SK-N-SH (cell line): ENCODE data around the gene CD68. TPM values are rescaled to one million over a fixed set of nuclear protein-coding genes. Genes with fewer than 3 reads are reported as not detected.
A peak's percentile ranks its signal among the peaks of the same experiment; 100 is the strongest.

Experiments
- CTCF ChIA-PET: fragments of 300-600, 350-600 bp; formaldehyde crosslinking; extraction: SDS; loops from one replicate; lab custom pipeline; 2021; lab: Yijun Ruan, JAX
- POLR2A ChIA-PET: fragments of 350-600 bp; sonication (Branson Sonifier 250); formaldehyde crosslinking; extraction: SDS; loops from one replicate; lab custom pipeline; 2020; ENCODE audit warnings: antibody characterized with exemption, inconsistent platforms; lab: Yijun Ruan, JAX
- DNase-seq: peaks from one replicate; pipeline ENCODE4 v3.0.0; 2012
- H2AFZ ChIP-seq: fragments of 200-600 bp; sonication (generic); 2 replicates; pipeline ENCODE4 v1.8.1; 2016; ENCODE audit warnings: antibody characterized with exemption, mild to moderate bottlenecking, low read depth
- H3F3A ChIP-seq: fragments of 200-600 bp; sonication (generic); replicated peaks from 2 replicates; pipeline ENCODE3; 2016; ENCODE audit warnings: antibody characterized with exemption, mild to moderate bottlenecking; ENCODE audit not compliant: insufficient read depth
- H3K27ac ChIP-seq, 2 experiments: fragments of 200-500 bp in 1 of 2; fragments of 200-600 bp in 1 of 2; sonication (Bioruptor generic) in 1 of 2; sonication (generic), shearing (Covaris generic) in 1 of 2; 2 replicates each; pipeline versions ENCODE4 v1.5.1 to v1.6.1; 2014 to 2016; ENCODE audit warnings: low read depth in 2 of 2, inconsistent platforms in 1 of 2, low read length in 1 of 2, mild to moderate bottlenecking in 1 of 2, mixed read lengths in 1 of 2
- H3K27me3 ChIP-seq: fragments of 200-600 bp; sonication (generic), shearing (Covaris generic); 2 replicates; pipeline ENCODE4 v1.6.1; 2016; ENCODE audit warnings: mixed run types; ENCODE audit not compliant: insufficient read depth
- H3K36me3 ChIP-seq, 2 experiments: fragments of 200-500 bp in 1 of 2; fragments of 200-600 bp in 1 of 2; sonication (Bioruptor generic) in 1 of 2; sonication (generic) in 1 of 2; replicated peaks in 1 of 2; 2 replicates each; pipeline versions ENCODE3 to v1.5.1; 2014 to 2016; ENCODE audit warnings: low read length in 1 of 2, mild to moderate bottlenecking in 1 of 2; ENCODE audit not compliant: insufficient read depth in 2 of 2, control insufficient read depth in 1 of 2
- H3K4me1 ChIP-seq, 2 experiments: fragments of 200-500 bp in 1 of 2; fragments of 200-600 bp in 1 of 2; sonication (Bioruptor generic) in 1 of 2; sonication (generic), shearing (Covaris generic) in 1 of 2; 2 replicates each; pipeline versions ENCODE4 v1.5.1 to v1.6.1; 2014 to 2016; ENCODE audit warnings: low read depth in 1 of 2, low read length in 1 of 2, mixed run types in 1 of 2; ENCODE audit not compliant: insufficient read depth in 2 of 2, control insufficient read depth in 1 of 2
- H3K4me2 ChIP-seq: fragments of 200-600 bp; sonication (generic), shearing (Covaris generic); 2 replicates; pipeline ENCODE4 v1.6.1; 2017; ENCODE audit warnings: mixed run types
- H3K4me3 ChIP-seq, 2 experiments: fragments of 200-500 bp in 1 of 2; fragments of 200-600 bp in 1 of 2; sonication (Bioruptor generic) in 1 of 2; sonication (generic), shearing (Covaris generic) in 1 of 2; 2 replicates each; pipeline versions ENCODE4 v1.5.1 to v1.8.1; 2014 to 2016; ENCODE audit warnings: low read depth in 2 of 2, inconsistent platforms in 1 of 2, low read length in 1 of 2, mild to moderate bottlenecking in 1 of 2, mixed read lengths in 1 of 2, moderate library complexity in 1 of 2
- H3K79me2 ChIP-seq: fragments of 200-600 bp; sonication (generic); 2 replicates; pipeline ENCODE4 v1.8.1; 2017; ENCODE audit warnings: mild to moderate bottlenecking; ENCODE audit not compliant: insufficient read depth
- H3K9ac ChIP-seq: fragments of 200-600 bp; sonication (generic); 2 replicates; pipeline ENCODE4 v1.6.1; 2017; ENCODE audit warnings: mixed run types
- H3K9me2 ChIP-seq: fragments of 200-600 bp; sonication (generic); 2 replicates; pipeline ENCODE4 v1.6.1; 2017; ENCODE audit warnings: mixed run types
- H3K9me3 ChIP-seq: fragments of 200-600 bp; sonication (generic); 2 replicates; pipeline ENCODE4 v1.6.1; 2017; ENCODE audit warnings: mixed run types, mild to moderate bottlenecking, moderate library complexity
- H4K20me1 ChIP-seq: fragments of 200-600 bp; sonication (generic); 2 replicates; pipeline ENCODE4 v1.6.1; 2017; ENCODE audit warnings: mild to moderate bottlenecking, mixed run types; ENCODE audit not compliant: insufficient read depth
- CHD2 ChIP-seq: fragments of 150-350 bp; IDR thresholded peaks from 2 replicates; pipeline ENCODE4 v1.6.1; 2018; ENCODE audit warnings: low read length; ENCODE audit not compliant: partially characterized antibody
- EZH2phosphoT487 ChIP-seq: fragments of 200-600 bp; sonication (generic); IDR thresholded peaks from 2 replicates; pipeline ENCODE4 v1.6.1; 2017; ENCODE audit warnings: low read depth, mixed run types, mild to moderate bottlenecking, antibody characterized with exemption, moderate library complexity, borderline replicate concordance
- FOSL2 ChIP-seq: IDR thresholded peaks from 2 replicates; pipeline ENCODE4 v1.4.0; 2012; ENCODE audit warnings: low read depth, mild to moderate bottlenecking, moderate library complexity, borderline replicate concordance
- FOXJ3 ChIP-seq: sonication (generic); formaldehyde crosslinking; IDR thresholded peaks from 2 replicates; pipeline ENCODE4 v1.5.1; 2020; ENCODE audit warnings: mild to moderate bottlenecking, missing genetic modification reagents
- FOXM1 ChIP-seq: IDR thresholded peaks from 2 replicates; pipeline ENCODE4 v1.4.0; 2012; ENCODE audit warnings: low read depth, mild to moderate bottlenecking
- GABPA ChIP-seq: IDR thresholded peaks from 2 replicates; pipeline ENCODE4 v1.4.0; 2012; ENCODE audit warnings: low read depth, mild to moderate bottlenecking
- GATA2 ChIP-seq: sonication (generic); formaldehyde crosslinking; IDR thresholded peaks from 2 replicates; pipeline ENCODE4 v1.5.0; 2020; ENCODE audit warnings: mild to moderate bottlenecking, missing genetic modification reagents
- IRF3 ChIP-seq: fragments of 150-350 bp; IDR thresholded peaks from 2 replicates; pipeline ENCODE4 v1.6.1; 2016; ENCODE audit warnings: mild to moderate bottlenecking, low read depth, low read length
- JUND ChIP-seq: IDR thresholded peaks from 2 replicates; pipeline ENCODE4 v1.4.0; 2012
- MEF2A ChIP-seq: IDR thresholded peaks from 2 replicates; pipeline ENCODE4 v1.4.0; 2012; ENCODE audit warnings: low read depth, borderline replicate concordance
- MXI1 ChIP-seq: IDR thresholded peaks from 2 replicates; pipeline ENCODE4 v1.6.1; 2012; ENCODE audit warnings: mild to moderate bottlenecking, low read depth, low read length, improper control_type of control experiment
- PBX3 ChIP-seq: IDR thresholded peaks from 2 replicates; pipeline ENCODE4; 2012
- RAD21 ChIP-seq: IDR thresholded peaks from 2 replicates; pipeline ENCODE4 v1.6.1; 2012; ENCODE audit warnings: mild to moderate bottlenecking, low read length
- RXRA ChIP-seq: IDR thresholded peaks from 2 replicates; pipeline ENCODE4 v1.4.0; 2012; ENCODE audit warnings: low read depth, mild to moderate bottlenecking, borderline replicate concordance
- TAF1 ChIP-seq: IDR thresholded peaks from 2 replicates; pipeline ENCODE4 v1.6.1; 2012; ENCODE audit warnings: low read depth, mild to moderate bottlenecking, low read length, moderate library complexity, borderline replicate concordance
- TEAD4 ChIP-seq: IDR thresholded peaks from 2 replicates; pipeline ENCODE4 v1.4.0; 2012; ENCODE audit warnings: mild to moderate bottlenecking, borderline replicate concordance; ENCODE audit not compliant: insufficient read depth
- USF2 ChIP-seq: fragments of 150-350 bp; IDR thresholded peaks from 2 replicates; pipeline ENCODE4 v1.6.1; 2017; ENCODE audit warnings: antibody characterized with exemption, low read length, low read depth, borderline replicate concordance
- YY1 ChIP-seq: IDR thresholded peaks from 2 replicates; pipeline ENCODE4 v1.4.0; 2012; ENCODE audit warnings: low read depth, mild to moderate bottlenecking
- WGBS: methylation state at CpG from one replicate; pipeline ENCODE4 v1.1.6; 2017; ENCODE audit warnings: low lambda C conversion rate; 5-methylcytosine and 5-hydroxymethylcytosine counted together
- polyA plus RNA-seq, 3 experiments: library from polyadenylated mRNA; depleted of rRNA; stranded (reverse); fragments of >200 nt; gene quantifications; 2 replicates each; pipeline ENCODE4 v1.2.3, GENCODE V29; 2012
- TF ChIP-seq, protein P1 (sequence below): IDR thresholded peaks from 2 replicates; pipeline ENCODE4 v1.4.0; 2012; ENCODE audit warnings: low read depth

CD68 gene
- polyA plus RNA-seq, 1 of the 3 experiments (the other 2 are of a cell fraction) = 62.4 TPM

GRCh38 chr17:7574176-7574953, 5.1 kb upstream of the CD68 start:
- WGBS = 9% methylated on average over 14 of the region's 15 CpGs
- Histone ChIP-seq H4K20me1 (peaks cover 61% of the 10 kb centered on the region), H3K4me3 (peak overlapping the region; percentile 98 to 100), H3K79me2 (peaks cover 70% of the 10 kb centered on the region), H3K4me1 (peaks cover 22 to 37% of the 10 kb centered on the region in 2 experiments), H3K27ac (peak overlapping the region in 1 of 2 experiments; percentile 92; a peak in 2 of 4 replicates), H3K27me3 (no peaks in the 10 kb centered on the region), H3K9ac (peak overlapping the region; percentile 100), H2AFZ (no peak overlapping the region), H3K36me3 (peaks cover 71 to 74% of the 10 kb centered on the region in 2 experiments), H3K4me2 (peak overlapping the region; percentile 96), H3K9me2 (no peaks in the 10 kb centered on the region), H3K9me3 (no peaks in the 10 kb centered on the region), H3F3A (peaks cover 73% of the 10 kb centered on the region)
- POLR2A ChIA-PET = interaction anchor here (0.8 to 4.3 kb wide), 7 partner anchors 10 to 113 kb away, joined by 3 to 37 read pairs (median 5); partner anchors contain the start of genes MPDU1, SAT2, SENP3 and TNFSF13
- TF ChIP-seq TEAD4 (no peak), USF2 (no peak), RXRA (no peak), FOXM1 (no peak), MEF2A (no peak), PBX3 (no peak), YY1 (no peak), JUND (no peak), CHD2 (no peak), FOSL2 (no peak), TAF1 (no peak), RAD21 (no peak), IRF3 (no peak), MXI1 (no peak), FOXJ3 (CRISPR knock-in tag) (no peak), GABPA (no peak), GATA2 (no peak), EZH2phosphoT487 (no peak)
- TF ChIP-seq, protein P1, sequence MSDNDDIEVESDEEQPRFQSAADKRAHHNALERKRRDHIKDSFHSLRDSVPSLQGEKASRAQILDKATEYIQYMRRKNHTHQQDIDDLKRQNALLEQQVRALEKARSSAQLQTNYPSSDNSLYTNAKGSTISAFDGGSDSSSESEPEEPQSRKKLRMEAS = no peak
- CTCF ChIA-PET = interaction anchor here (1.0 to 5.9 kb wide), 4 partner anchors 13 to 113 kb away, joined by 3 to 40 read pairs (median 6); partner anchors contain the start of genes SENP3 and TP53
- no peak for DNase-seq
